Fibroblast of villous mesenchyme (primary cell): Measurements from ENCODE around the gene UBE2K. TPM values are rescaled to one million over a fixed set of nuclear protein-coding genes. Genes with fewer than 3 reads are reported as not detected.
"Not testable (repeated sequence)": the region's sequence is repeated elsewhere in the genome, so short reads cannot be mapped to it uniquely, and the experiment has no call there.

Source experiments
- DNase-seq: peaks from one replicate; pipeline ENCODE4 v3.0.0-alpha.2; 2010; ENCODE audit warnings: low read depth
- H3K4me3 ChIP-seq: 2 replicates; pipeline ENCODE4 v1.5.1; 2011; ENCODE audit warnings: low read depth, mild to moderate bottlenecking, low read length
- CTCF ChIP-seq: IDR thresholded peaks from 2 replicates; pipeline ENCODE4 v1.5.1; 2012; ENCODE audit warnings: low read depth, mild to moderate bottlenecking, low read length; ENCODE audit not compliant: insufficient read depth
- total RNA-seq: library from RNA; depleted of rRNA; stranded (reverse); fragments of >200 nt; gene quantifications from 2 replicates; pipeline ENCODE4 v1.2.3, GENCODE V29; 2012

UBE2K gene
- total RNA-seq, 1 donor, result 19.0 TPM

GRCh38 chr4:39710098-39710896 lies 12.4 kb downstream of the UBE2K start:
- no peak for TF ChIP-seq CTCF
- no peak overlapping the region for H3K4me3 ChIP-seq
- DNase-seq, result no peak

- H3K4me3 ChIP-seq, result no peak overlapping the region
- DNase-seq, result peak; percentile 47
- no peak for TF ChIP-seq CTCF
Observed at GRCh38 chr4:39712819-39713607, 15.1 kb downstream of the UBE2K start.

DNA sequence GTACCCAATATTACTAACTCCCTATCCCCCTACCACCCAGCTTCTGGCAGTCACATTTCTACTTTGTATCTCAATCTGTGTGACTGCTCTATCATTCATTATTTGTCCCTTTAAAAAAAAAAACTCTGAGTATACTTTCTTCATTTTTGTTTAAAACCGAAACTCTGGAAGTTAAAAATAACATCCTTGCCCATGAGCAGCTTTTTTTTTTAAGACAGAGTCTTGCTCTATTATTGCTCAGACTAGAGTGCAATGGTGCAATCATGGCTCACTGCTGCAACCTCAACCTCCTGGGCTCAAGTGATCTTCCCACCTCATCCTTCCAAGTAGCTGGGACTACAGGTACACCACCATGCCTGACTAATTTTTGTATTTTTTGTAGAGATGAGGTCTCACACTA lies 15.8 kb downstream of the UBE2K start:
- TF ChIP-seq CTCF, result no peak
- H3K4me3 ChIP-seq, result no peak overlapping the region
- DNase-seq, result peak; percentile 79

DNA sequence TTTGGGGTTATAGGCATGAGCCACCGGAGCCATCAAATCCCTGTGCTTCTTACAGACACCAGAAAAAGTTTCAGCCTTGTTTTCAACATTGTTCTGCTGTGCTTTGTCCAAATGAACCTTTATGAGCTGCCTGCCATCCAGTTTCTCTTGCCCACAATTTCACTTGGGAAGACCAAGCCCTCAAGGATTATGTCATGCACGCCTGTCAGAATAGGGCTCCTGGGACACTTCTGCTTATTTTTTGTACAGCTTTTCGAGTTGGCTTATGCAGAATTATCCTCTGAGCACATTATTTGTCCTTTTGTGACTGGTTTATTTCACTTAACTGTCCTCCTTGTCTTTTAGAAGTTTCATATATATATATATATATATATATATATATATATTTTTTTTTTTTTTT lies 16.2 kb downstream of the UBE2K start:
- DNase-seq, result no peak
- TF ChIP-seq CTCF, result no peak
- no peak overlapping the region for H3K4me3 ChIP-seq

DNA sequence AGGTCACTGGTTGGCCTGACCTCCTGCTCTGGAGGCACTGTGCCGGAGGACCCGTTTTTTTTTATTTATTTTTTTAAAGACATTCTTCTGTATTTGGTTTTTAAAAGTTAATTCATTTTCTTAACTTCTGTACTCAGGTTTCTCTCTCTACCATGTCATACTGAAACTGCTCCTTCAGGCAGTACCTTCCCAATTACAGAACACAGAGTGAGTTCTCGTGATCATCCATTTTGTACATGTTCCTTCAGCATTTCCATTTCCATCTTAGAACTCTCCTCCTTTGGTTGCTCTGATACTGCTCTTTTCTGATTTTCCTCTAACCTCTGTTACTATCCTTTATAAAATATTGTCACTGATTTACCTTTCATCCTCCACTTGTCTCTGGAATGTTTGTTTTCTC lies 17.9 kb downstream of the UBE2K start:
- TF ChIP-seq CTCF, result no peak
- H3K4me3 ChIP-seq, result no peak overlapping the region
- no peak for DNase-seq

- DNase-seq, result peak; percentile 51
- no peak overlapping the region for H3K4me3 ChIP-seq
- no peak for TF ChIP-seq CTCF
Observed at GRCh38 chr4:39716356-39716755, 18.4 kb downstream of the UBE2K start.

DNA sequence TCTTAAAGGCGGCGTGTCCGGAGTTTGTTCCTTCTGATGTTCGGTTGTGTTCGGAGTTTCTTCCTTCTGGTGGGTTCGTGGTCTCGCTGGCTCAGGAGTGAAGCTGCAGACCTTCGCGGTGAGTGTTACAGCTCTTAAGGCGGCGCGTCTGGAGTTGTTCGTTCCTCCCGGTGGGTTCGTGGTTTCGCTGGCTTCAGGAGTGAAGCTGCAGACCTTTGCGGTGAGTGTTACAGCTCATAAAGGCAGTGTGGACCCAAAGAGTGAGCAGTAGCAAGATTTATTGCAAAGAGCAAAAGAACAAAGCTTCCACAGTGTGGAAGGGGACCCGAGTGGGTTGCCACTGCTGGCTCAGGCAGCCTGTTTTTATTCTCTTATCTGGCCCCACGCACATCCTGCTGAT lies 19.8 kb downstream of the UBE2K start:
- not testable (repeated sequence) for DNase-seq, H3K4me3 ChIP-seq
